ENCODE data around the gene NAT8. TPM values are rescaled to one million over a fixed set of nuclear protein-coding genes. Genes with fewer than 3 reads are reported as not detected.
A peak's percentile ranks its signal among the peaks of the same experiment; 100 is the strongest.
"Not testable (repeated sequence)": the region's sequence is repeated elsewhere in the genome, so short reads cannot be mapped to it uniquely, and the experiment has no call there.

NAT8 gene
- total and polyA plus RNA-seq, 2 donors (not counting 3 experiments of a cell fraction or from before 2014, with no cell fraction given): 0.19 TPM; not detected in 1

DNA sequence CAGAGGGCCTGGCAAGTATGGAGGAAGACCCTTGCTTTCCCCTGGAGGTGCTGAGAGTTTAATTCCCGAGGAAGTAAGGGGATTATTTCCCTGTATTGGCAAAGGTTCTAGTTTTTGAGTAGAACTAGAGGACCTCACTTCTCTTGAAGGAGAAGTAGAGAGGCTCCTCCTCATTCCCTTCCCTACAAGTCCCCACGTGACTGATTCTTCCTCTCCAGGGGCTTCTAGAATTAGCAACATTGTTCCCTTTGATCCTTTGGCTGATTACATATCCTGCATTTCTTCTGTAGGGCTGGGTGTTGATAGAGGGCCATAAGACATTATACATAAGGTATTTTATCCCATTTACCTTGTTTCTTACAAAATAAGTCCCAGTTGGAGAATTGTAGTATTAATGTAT, 35.8 kb upstream of the NAT8 start:
- H3K36me3 ChIP-seq (ENCODE audit: control insufficient read depth in 2 of 2, extremely low read depth in 1 of 2, insufficient read depth in 2 of 2, low read length in 2 of 2); H3K4me2 ChIP-seq (ENCODE audit: insufficient read depth, low read length); H2AFZ ChIP-seq (ENCODE audit: low read depth, low read length); H3K9me3 ChIP-seq (replicated peaks; ENCODE audit: control insufficient read depth, insufficient read depth, low read length); H3K27me3 ChIP-seq (ENCODE audit: control insufficient read depth in 2 of 2, insufficient read depth in 2 of 2, low read length in 2 of 2); H3K27ac ChIP-seq (ENCODE audit: insufficient read depth, low read depth, low read length); CTCF ChIA-PET; BruUV-seq (replicated peaks); dilution Hi-C loops (cut with MboI; ENCODE audit: extremely low pct_ligation_motif_present, low sequenced_read_pairs); H4K20me1 ChIP-seq (replicated peaks; ENCODE audit: control insufficient read depth, extremely low read depth, insufficient read depth, low read length); H3K79me2 ChIP-seq (ENCODE audit: control insufficient read depth, insufficient read depth, low read length); H3K4me1 ChIP-seq (ENCODE audit: control insufficient read depth, extremely low read depth, insufficient read depth, low read length); H3K9ac ChIP-seq (replicated peaks; ENCODE audit: extremely low read depth, insufficient read depth, low read length); DNase-seq (ENCODE audit: low read depth, low spot score); H3K9me1 ChIP-seq (replicated peaks; ENCODE audit: control insufficient read depth, extremely low read depth, insufficient read depth, low read length); intact Hi-C loops (cut with micrococcal nuclease); POLR2A ChIA-PET; FAIRE-seq; H3K4me3 ChIP-seq (replicated peaks in 1 of 3; ENCODE audit: insufficient read depth in 1 of 3, low read depth in 1 of 3, low read length in 3 of 3): not testable (repeated sequence)

DNA sequence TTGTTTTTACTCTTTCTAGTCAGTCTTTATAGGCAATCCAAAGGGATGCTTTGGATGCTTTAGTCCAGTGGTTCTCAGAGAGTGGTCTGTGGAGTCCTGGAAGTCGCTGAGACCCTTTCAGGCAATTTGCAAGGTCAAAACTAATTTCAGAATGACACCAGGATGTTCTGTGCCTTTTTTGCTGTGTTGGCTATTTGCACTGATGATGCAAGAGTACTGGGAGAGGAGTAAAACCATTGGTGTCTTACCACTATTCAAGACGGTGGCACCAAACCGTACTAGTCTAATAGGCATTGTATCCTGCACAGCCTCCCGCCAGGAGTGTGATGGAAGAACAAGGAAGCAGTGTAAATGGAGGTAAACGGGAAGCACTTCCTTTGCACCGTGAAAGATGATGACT, 34.0 kb upstream of the NAT8 start:
- dilution Hi-C loops (cut with MboI; ENCODE audit: extremely low pct_ligation_motif_present, low sequenced_read_pairs); CTCF ChIA-PET: not testable (repeated sequence)
- FAIRE-seq: peak; percentile 46

GRCh38 chr2:73674696-73675157, 32.5 kb upstream of the NAT8 start:
- dilution Hi-C loops (cut with MboI; ENCODE audit: extremely low pct_ligation_motif_present, low sequenced_read_pairs); H3K4me1 ChIP-seq (ENCODE audit: control insufficient read depth, extremely low read depth, insufficient read depth, low read length); H2AFZ ChIP-seq (ENCODE audit: low read depth, low read length); H3K79me2 ChIP-seq (ENCODE audit: control insufficient read depth, insufficient read depth, low read length); intact Hi-C loops (cut with micrococcal nuclease); H3K9me3 ChIP-seq (replicated peaks; ENCODE audit: control insufficient read depth, insufficient read depth, low read length); H3K4me3 ChIP-seq (replicated peaks in 1 of 3; ENCODE audit: insufficient read depth in 1 of 3, low read depth in 1 of 3, low read length in 3 of 3); POLR2A ChIA-PET; BruUV-seq (replicated peaks); H3K9ac ChIP-seq (replicated peaks; ENCODE audit: extremely low read depth, insufficient read depth, low read length); H3K9me1 ChIP-seq (replicated peaks; ENCODE audit: control insufficient read depth, extremely low read depth, insufficient read depth, low read length); CTCF ChIA-PET; H3K27ac ChIP-seq (ENCODE audit: insufficient read depth, low read depth, low read length); H3K27me3 ChIP-seq (ENCODE audit: control insufficient read depth in 2 of 2, insufficient read depth in 2 of 2, low read length in 2 of 2); H3K4me2 ChIP-seq (ENCODE audit: insufficient read depth, low read length); H4K20me1 ChIP-seq (replicated peaks; ENCODE audit: control insufficient read depth, extremely low read depth, insufficient read depth, low read length); H3K36me3 ChIP-seq (ENCODE audit: control insufficient read depth in 2 of 2, extremely low read depth in 1 of 2, insufficient read depth in 2 of 2, low read length in 2 of 2): not testable (repeated sequence)
- DNase-seq (ENCODE audit: low read depth, low spot score): peak; percentile 60
- peak; percentile 99 for FAIRE-seq

More for the DNA sequence above, 34.0 kb upstream of the NAT8 start:
- intact Hi-C loops (cut with micrococcal nuclease); H3K36me3 ChIP-seq (ENCODE audit: control insufficient read depth in 2 of 2, extremely low read depth in 1 of 2, insufficient read depth in 2 of 2, low read length in 2 of 2); H3K4me1 ChIP-seq (ENCODE audit: control insufficient read depth, extremely low read depth, insufficient read depth, low read length); H3K79me2 ChIP-seq (ENCODE audit: control insufficient read depth, insufficient read depth, low read length); BruUV-seq (replicated peaks); H3K27ac ChIP-seq (ENCODE audit: insufficient read depth, low read depth, low read length); H3K9me3 ChIP-seq (replicated peaks; ENCODE audit: control insufficient read depth, insufficient read depth, low read length); H3K9ac ChIP-seq (replicated peaks; ENCODE audit: extremely low read depth, insufficient read depth, low read length); DNase-seq (ENCODE audit: low read depth, low spot score); H3K9me1 ChIP-seq (replicated peaks; ENCODE audit: control insufficient read depth, extremely low read depth, insufficient read depth, low read length); H4K20me1 ChIP-seq (replicated peaks; ENCODE audit: control insufficient read depth, extremely low read depth, insufficient read depth, low read length); H3K4me3 ChIP-seq (replicated peaks in 1 of 3; ENCODE audit: insufficient read depth in 1 of 3, low read depth in 1 of 3, low read length in 3 of 3); POLR2A ChIA-PET; H2AFZ ChIP-seq (ENCODE audit: low read depth, low read length); H3K4me2 ChIP-seq (ENCODE audit: insufficient read depth, low read length); H3K27me3 ChIP-seq (ENCODE audit: control insufficient read depth in 2 of 2, insufficient read depth in 2 of 2, low read length in 2 of 2): not testable (repeated sequence)

GRCh38 chr2:73669976-73670375, 27.8 kb upstream of the NAT8 start:
- H3K9ac ChIP-seq (replicated peaks; ENCODE audit: extremely low read depth, insufficient read depth, low read length); H3K4me2 ChIP-seq (ENCODE audit: insufficient read depth, low read length); DNase-seq (ENCODE audit: low read depth, low spot score); POLR2A ChIA-PET; H3K4me1 ChIP-seq (ENCODE audit: control insufficient read depth, extremely low read depth, insufficient read depth, low read length); intact Hi-C loops (cut with micrococcal nuclease); H3K4me3 ChIP-seq (replicated peaks in 1 of 3; ENCODE audit: insufficient read depth in 1 of 3, low read depth in 1 of 3, low read length in 3 of 3); BruUV-seq (replicated peaks); H3K9me3 ChIP-seq (replicated peaks; ENCODE audit: control insufficient read depth, insufficient read depth, low read length); H3K27ac ChIP-seq (ENCODE audit: insufficient read depth, low read depth, low read length); H2AFZ ChIP-seq (ENCODE audit: low read depth, low read length); H3K36me3 ChIP-seq (ENCODE audit: control insufficient read depth in 2 of 2, extremely low read depth in 1 of 2, insufficient read depth in 2 of 2, low read length in 2 of 2); H3K79me2 ChIP-seq (ENCODE audit: control insufficient read depth, insufficient read depth, low read length); FAIRE-seq; H3K9me1 ChIP-seq (replicated peaks; ENCODE audit: control insufficient read depth, extremely low read depth, insufficient read depth, low read length); dilution Hi-C loops (cut with MboI; ENCODE audit: extremely low pct_ligation_motif_present, low sequenced_read_pairs); H4K20me1 ChIP-seq (replicated peaks; ENCODE audit: control insufficient read depth, extremely low read depth, insufficient read depth, low read length); H3K27me3 ChIP-seq (ENCODE audit: control insufficient read depth in 2 of 2, insufficient read depth in 2 of 2, low read length in 2 of 2): not testable (repeated sequence)
- CTCF ChIA-PET: interaction anchor here (1.6 kb wide), 1 partner anchor 10 kb away, joined by 7 read pairs; no protein-coding TSS in a partner anchor

All from endothelial cell of umbilical vein (primary cell).